ENCODE data around the gene CLOCK.

Gene CLOCK

DNA sequence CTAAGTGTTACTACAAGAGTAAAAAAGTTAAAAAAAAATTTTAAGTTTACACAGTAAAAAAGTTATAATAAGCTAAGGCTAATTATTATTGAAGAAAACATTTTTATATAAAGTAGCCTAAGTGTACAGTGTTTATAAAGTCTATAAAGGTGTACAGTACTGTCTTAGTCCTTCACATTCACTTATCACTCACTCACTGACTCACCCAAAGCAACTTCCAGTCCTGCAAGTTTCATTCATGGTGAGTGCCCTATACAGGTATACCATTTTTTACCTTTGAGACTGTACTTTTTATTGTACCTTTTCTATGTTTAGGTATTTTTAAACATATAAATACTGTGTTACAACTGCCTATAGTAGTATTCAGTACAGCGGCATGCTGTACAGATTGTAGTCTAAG, 76.7 kb downstream of the CLOCK start:
- DNase-seq (ENCODE audit: low spot score) = no peak

DNA sequence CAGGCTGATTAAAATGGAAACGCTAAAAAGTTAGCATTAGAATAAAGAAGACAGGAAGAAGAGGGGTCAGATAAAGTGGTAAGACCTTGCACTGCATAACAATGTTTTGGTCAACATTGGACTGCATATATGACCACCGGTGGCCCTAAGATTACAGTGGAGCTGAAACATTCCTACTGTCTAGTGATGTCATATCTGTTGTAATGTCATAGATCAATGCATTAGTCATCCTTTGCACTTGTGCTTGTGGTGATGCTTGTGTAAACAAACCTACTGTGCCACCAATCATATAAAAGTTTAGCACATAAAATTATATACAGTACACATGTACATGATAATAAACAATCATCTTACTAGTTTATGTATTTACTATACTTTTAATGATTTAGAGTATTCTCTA, 78.0 kb downstream of the CLOCK start:
- DNase-seq (ENCODE audit: low spot score) = no peak

- DNase-seq (ENCODE audit: low spot score) = no peak
These were observed 80.7 kb downstream of the CLOCK start for GRCh38 chr4:55466001-55466400.

DNA sequence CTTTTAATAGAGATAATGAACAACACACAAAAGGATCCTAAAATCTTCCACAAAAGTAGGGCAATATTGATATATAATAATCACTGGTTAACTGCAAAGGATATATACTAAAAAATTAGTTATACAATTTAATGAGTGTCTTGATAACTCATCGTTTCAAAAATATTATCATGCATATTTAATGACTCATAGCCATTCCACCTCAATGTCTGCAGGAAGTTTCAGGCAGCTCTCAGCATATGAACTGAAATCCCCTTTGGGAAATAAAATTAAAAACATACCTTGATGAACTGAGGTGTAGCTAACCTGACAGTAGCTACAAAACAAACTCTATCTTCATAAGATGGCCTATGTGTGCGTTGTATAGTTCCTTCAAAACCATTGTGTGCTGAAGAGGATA, 88.1 kb downstream of the CLOCK start:
- DNase-seq (ENCODE audit: low spot score) = no peak

GRCh38 chr4:55458164-55458563, 88.5 kb downstream of the CLOCK start:
- DNase-seq (ENCODE audit: low spot score) = no peak

DNA sequence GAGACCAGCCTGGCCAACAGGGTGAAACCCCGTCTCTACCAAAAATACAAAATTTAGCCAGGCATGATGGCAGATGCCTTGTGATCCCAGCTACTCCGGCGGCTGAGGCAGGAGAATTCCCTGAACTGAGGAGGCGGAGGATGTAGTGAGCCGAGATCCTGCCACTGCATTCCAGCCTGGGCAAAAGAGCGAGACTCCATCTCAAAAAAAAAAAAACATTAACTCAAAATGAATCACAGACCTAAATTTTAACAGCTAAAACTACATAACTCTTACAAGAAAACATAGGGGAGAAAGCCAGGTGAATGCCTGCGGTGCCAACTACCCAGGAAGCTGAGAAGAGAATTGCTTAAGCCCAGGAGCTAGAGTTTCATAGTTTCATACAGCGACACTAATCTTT, 96.1 kb downstream of the CLOCK start:
- no peak for DNase-seq (ENCODE audit: low spot score)

DNA sequence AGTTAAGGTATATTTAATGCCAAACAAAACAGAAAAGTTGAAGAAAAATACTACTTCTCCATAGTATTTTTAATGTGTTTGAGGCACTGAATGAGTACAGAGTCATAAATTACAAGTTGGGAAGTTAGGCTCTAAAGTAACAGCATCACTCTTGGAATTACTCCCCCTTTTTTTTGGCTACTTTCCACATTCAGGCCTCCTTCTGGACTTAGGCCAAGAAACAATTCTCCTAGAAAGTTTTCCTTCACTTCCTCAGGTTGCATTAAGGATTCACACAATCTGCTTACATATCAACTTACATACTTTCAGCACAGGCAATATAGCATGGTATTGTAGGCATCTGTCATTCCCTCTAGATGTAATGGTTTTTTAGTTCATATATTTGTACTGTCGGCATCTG, 98.9 kb downstream of the CLOCK start:
- DNase-seq (ENCODE audit: low spot score) = no peak

- no peak for DNase-seq (ENCODE audit: low spot score)
These were observed 99.5 kb downstream of the CLOCK start for GRCh38 chr4:55447108-55447708.

DNA sequence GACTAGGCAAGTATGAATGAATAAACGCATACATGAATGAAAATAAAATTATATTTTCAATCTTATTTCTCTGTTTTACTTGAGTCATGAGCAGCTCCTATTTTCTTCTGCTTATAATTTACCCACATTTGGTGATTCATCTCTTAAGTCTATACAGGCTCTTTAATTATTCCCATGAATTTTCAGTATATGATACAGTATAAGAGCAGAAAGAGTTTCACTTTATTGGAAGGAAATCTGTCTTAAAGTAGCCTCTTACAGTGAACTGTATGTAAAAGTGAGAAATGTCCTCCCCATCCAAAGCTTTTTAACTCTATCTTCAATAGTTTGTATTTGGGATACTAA, 100.2 kb downstream of the CLOCK start:
- DNase-seq (ENCODE audit: low spot score) = no peak

- DNase-seq (ENCODE audit: low spot score) = no peak
These were observed 100.7 kb downstream of the CLOCK start for GRCh38 chr4:55445921-55446577.

GRCh38 chr4:55444827-55445226, 101.9 kb downstream of the CLOCK start:
- DNase-seq (ENCODE audit: low spot score) = no peak

DNA sequence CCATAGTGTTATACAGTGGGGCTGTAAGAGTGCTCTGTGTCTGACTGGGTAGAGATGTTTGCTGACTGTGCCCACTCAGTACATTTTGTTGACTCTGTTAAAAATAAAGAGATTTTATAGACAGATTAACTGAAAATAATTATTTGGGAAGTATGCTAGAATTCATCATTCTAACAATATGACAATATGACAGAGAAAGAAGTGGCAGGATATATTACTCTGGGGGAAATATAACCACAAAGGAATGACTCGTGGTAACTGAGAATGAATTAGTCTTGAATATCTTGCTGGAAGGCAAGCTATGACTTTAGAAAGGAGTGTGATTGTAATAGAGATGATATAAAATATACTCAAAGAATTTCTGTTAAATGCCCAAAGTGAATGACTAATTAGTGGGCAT, 104.2 kb downstream of the CLOCK start:
- no peak for DNase-seq (ENCODE audit: low spot score)

- DNase-seq (ENCODE audit: low spot score) = no peak
These were observed 105.9 kb downstream of the CLOCK start for GRCh38 chr4:55440786-55441185.

- no peak for DNase-seq (ENCODE audit: low spot score)
These were observed 107.7 kb downstream of the CLOCK start for GRCh38 chr4:55439023-55439422.

DNA sequence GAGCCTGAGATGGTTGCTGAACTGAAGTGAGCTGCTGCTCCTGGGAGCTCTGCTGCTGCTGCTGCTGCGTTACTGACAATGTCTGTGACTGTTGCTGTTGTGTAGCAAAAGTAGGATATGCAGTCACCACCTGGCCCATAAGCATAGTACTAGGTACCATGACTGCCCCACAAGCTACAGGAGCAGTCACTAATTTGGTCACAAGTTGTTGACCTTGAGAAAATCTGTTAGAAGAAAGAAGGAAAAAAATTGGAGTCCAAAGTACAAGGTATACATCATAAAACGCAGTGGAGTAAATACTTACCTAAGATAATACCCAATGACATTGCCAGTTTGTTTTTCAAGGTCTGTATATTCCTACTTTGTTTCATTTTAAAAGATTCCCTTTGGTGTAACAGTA, 108.4 kb downstream of the CLOCK start:
- DNase-seq (ENCODE audit: low spot score) = no peak

- no peak for DNase-seq (ENCODE audit: low spot score)
These were observed 108.9 kb downstream of the CLOCK start for GRCh38 chr4:55437823-55438222.

DNA sequence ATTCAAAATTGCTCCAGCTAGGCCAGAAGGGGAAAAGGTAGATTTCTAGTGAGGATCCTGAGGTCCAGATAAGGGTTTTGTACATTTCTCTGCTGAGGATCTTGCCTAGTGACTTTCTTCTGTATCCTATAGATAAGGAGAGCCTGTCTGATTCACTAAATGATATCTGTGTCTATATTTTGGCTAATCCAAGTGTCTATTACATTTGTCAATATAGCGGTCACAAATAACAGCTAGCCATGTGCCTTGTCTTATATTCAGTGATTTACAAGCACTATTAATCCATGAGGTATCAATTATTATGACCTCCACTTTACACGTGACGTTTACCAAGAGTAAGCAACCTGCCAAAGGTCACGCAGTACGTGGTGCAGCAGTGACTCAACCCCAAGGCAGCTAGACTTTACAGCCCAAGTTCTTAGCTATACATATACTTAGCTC, 109.3 kb downstream of the CLOCK start:
- no peak for DNase-seq (ENCODE audit: low spot score)

- no peak for DNase-seq (ENCODE audit: low spot score)
These were observed 111.4 kb downstream of the CLOCK start for GRCh38 chr4:55435141-55435841.

- DNase-seq (ENCODE audit: low spot score) = no peak
These were observed 114.9 kb downstream of the CLOCK start for GRCh38 chr4:55431710-55432336.

DNA sequence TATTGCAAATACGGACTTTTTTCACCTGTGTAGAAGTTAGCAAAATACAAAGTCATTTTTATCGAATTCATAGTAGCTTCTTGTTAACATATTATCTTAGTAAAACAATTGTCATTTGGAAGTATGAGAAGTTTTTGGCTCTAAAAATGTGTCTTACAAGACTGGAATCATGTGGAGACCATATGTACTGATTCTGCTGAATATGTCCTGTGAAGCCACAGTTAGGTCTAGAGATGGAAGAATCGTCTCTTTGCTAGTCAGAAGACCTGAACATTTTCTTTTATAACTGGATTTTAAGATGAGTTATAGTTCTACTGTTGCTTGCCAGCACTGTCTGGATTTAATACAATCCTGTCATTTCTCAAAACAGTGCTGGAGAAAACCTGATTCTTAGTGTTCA, 121.9 kb downstream of the CLOCK start:
- no peak for DNase-seq (ENCODE audit: low spot score)

DNA sequence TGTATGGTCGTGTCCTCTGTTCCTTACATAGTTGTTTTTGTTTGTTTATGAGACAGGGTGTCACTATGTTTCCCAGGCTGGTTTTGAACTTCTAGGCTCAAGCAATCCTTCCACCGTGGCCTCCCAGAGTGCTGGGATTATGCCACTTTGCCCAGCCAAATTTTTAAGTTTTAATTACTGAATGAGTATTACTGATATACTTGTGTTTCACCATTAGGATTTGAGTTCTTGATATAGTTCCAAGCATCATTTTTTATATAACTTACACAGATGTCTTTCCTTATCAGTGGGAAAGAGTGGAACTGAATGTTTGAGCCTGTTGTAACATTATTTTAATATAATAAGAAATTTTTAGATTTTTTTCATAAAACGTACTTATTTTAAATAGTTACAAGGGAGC, 130.5 kb downstream of the CLOCK start:
- no peak for DNase-seq (ENCODE audit: low spot score)

- no peak for DNase-seq (ENCODE audit: low spot score)
These were observed 135.1 kb downstream of the CLOCK start for GRCh38 chr4:55411621-55412020.

- DNase-seq (ENCODE audit: low spot score) = no peak
These were observed 136.3 kb downstream of the CLOCK start for GRCh38 chr4:55410431-55410830.
